Measurements from ENCODE around the gene DLGAP1.

The DLGAP1 gene

DNA sequence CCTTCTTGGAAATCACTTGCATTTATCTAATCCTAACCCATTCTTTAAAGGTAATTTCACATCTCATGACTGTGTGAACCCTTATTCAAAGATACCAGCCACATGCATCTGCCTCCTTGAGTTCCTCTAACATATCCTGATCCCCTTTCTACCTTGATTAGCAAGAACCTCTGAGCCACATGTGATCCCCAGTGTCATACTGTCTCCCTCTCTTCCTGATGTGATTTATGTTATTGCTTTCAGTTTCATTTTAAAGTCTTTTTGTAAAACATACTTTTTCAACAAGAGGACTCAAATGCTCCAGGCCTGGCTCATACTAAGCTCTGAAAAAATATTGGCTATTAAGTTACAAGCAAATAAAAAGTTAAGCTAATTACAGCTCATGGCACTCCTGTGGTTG lies 470.1 kb downstream of the DLGAP1 start:
- no peak for TF ChIP-seq EZH2phosphoT487 (conservative IDR thresholded peaks at IDR 0.05; ENCODE audit: low read length)
- no peak for TF ChIP-seq CTCF (IDR thresholded peaks at IDR 0.05; ENCODE audit: insufficient read depth, low read length, poor library complexity, severe bottlenecking)
- H3K9me2 ChIP-seq (replicated peaks; ENCODE audit: insufficient read depth, low read length): no peaks in the 10 kb centered on the region
- no peaks in the 10 kb centered on the region for H4K20me1 ChIP-seq (ENCODE audit: low read depth, low read length)
- no peak overlapping the region for H2AFZ ChIP-seq (ENCODE audit: low read depth, low read length, severe bottlenecking)
- no peak overlapping the region for H3K4me2 ChIP-seq (ENCODE audit: low read depth, low read length, poor library complexity, severe bottlenecking)
- no peaks in the 10 kb centered on the region for H3K79me2 ChIP-seq (ENCODE audit: insufficient read depth, low read length)
- H3K9ac ChIP-seq (ENCODE audit: low read length): no peak overlapping the region
- no peak overlapping the region for H3K4me3 ChIP-seq (ENCODE audit: insufficient read depth, low read length, poor library complexity, severe bottlenecking)
- H3K27me3 ChIP-seq (ENCODE audit: low read length): no peaks in the 10 kb centered on the region
- H3K36me3 ChIP-seq (ENCODE audit: low read length): no peaks in the 10 kb centered on the region
- H3K27ac ChIP-seq (ENCODE audit: low read depth, low read length): no peak overlapping the region
- H3F3A ChIP-seq (ENCODE audit: insufficient read depth): no peaks in the 10 kb centered on the region
- no peaks in the 10 kb centered on the region for H3K9me3 ChIP-seq (ENCODE audit: insufficient read depth, low read length)

GRCh38 chr18:3984163-3984757 lies 470.8 kb downstream of the DLGAP1 start:
- Histone ChIP-seq H3K27ac (ENCODE audit: low read depth, low read length) (no peak overlapping the region), H3K4me2 (ENCODE audit: low read depth, low read length, poor library complexity, severe bottlenecking) (no peak overlapping the region)

GRCh38 chr18:3983351-3983969 lies 471.6 kb downstream of the DLGAP1 start:
- H3K27ac ChIP-seq (ENCODE audit: low read depth, low read length): no peak overlapping the region
- no peaks in the 10 kb centered on the region for H3K79me2 ChIP-seq (ENCODE audit: insufficient read depth, low read length)
- H3K4me3 ChIP-seq (ENCODE audit: insufficient read depth, low read length, poor library complexity, severe bottlenecking): no peak overlapping the region
- no peaks in the 10 kb centered on the region for H3K9me2 ChIP-seq (replicated peaks; ENCODE audit: insufficient read depth, low read length)
- H3K36me3 ChIP-seq (ENCODE audit: low read length): no peaks in the 10 kb centered on the region
- no peaks in the 10 kb centered on the region for H3K27me3 ChIP-seq (ENCODE audit: low read length)
- no peak overlapping the region for H3K9ac ChIP-seq (ENCODE audit: low read length)
- H3K9me3 ChIP-seq (ENCODE audit: insufficient read depth, low read length): no peaks in the 10 kb centered on the region
- no peak overlapping the region for H2AFZ ChIP-seq (ENCODE audit: low read depth, low read length, severe bottlenecking)
- H3F3A ChIP-seq (ENCODE audit: insufficient read depth): no peaks in the 10 kb centered on the region
- TF ChIP-seq EZH2phosphoT487 (conservative IDR thresholded peaks at IDR 0.05; ENCODE audit: low read length): no peak
- TF ChIP-seq CTCF (IDR thresholded peaks at IDR 0.05; ENCODE audit: insufficient read depth, low read length, poor library complexity, severe bottlenecking): no peak
- no peak overlapping the region for H3K4me2 ChIP-seq (ENCODE audit: low read depth, low read length, poor library complexity, severe bottlenecking)
- H4K20me1 ChIP-seq (ENCODE audit: low read depth, low read length): no peaks in the 10 kb centered on the region

More at GRCh38 chr18:3984163-3984757, 470.8 kb downstream of the DLGAP1 start:
- TF ChIP-seq CTCF (IDR thresholded peaks at IDR 0.05; ENCODE audit: insufficient read depth, low read length, poor library complexity, severe bottlenecking) (no peak), EZH2phosphoT487 (conservative IDR thresholded peaks at IDR 0.05; ENCODE audit: low read length) (no peak)
- no peaks in the 10 kb centered on the region for H3K9me2 ChIP-seq (replicated peaks; ENCODE audit: insufficient read depth, low read length)
- no peak overlapping the region for H2AFZ ChIP-seq (ENCODE audit: low read depth, low read length, severe bottlenecking)
- no peaks in the 10 kb centered on the region for H4K20me1 ChIP-seq (ENCODE audit: low read depth, low read length)
- H3K79me2 ChIP-seq (ENCODE audit: insufficient read depth, low read length): no peaks in the 10 kb centered on the region
- H3K9me3 ChIP-seq (ENCODE audit: insufficient read depth, low read length): no peaks in the 10 kb centered on the region
- H3K4me3 ChIP-seq (ENCODE audit: insufficient read depth, low read length, poor library complexity, severe bottlenecking): no peak overlapping the region
- H3F3A ChIP-seq (ENCODE audit: insufficient read depth): no peaks in the 10 kb centered on the region
- H3K9ac ChIP-seq (ENCODE audit: low read length): no peak overlapping the region
- no peaks in the 10 kb centered on the region for H3K27me3 ChIP-seq (ENCODE audit: low read length)
- no peaks in the 10 kb centered on the region for H3K36me3 ChIP-seq (ENCODE audit: low read length)
